Thyroid gland (tissue), 4 donors: ENCODE data around the gene SLC35D1.

ENCODE experiments used
- CTCF ChIP-seq, 6 experiments: fragments of 200-600 bp in 3 of 6; fragments of 450-650 bp in 3 of 6; sonication (generic) in 3 of 6; IDR thresholded peaks; one replicate each; pipeline ENCODE4 v1.5.1; 2016 to 2019; ENCODE audit warnings: antibody characterized with exemption in 6 of 6, mild to moderate bottlenecking in 2 of 6, inconsistent platforms in 1 of 6, moderate library complexity in 1 of 6
- POLR2A ChIP-seq, 2 donors: fragments of 450-650 bp; IDR thresholded peaks; one replicate each; pipeline ENCODE4 v1.6.1; 2017; ENCODE audit warnings: antibody characterized with exemption in 2 of 2, mild to moderate bottlenecking in 2 of 2, moderate library complexity in 1 of 2

- TF ChIP-seq CTCF (IDR thresholded peaks at IDR 0.05) (no peak), POLR2A (IDR thresholded peaks at IDR 0.05) (no peak)
Measured at GRCh38 chr1:67097305-67097704, 43.4 kb upstream of the SLC35D1 start.
